Myocyte (in vitro differentiated cells): ENCODE measurements around the gene NPIPB6. TPM values are rescaled to one million over a fixed set of nuclear protein-coding genes. Genes with fewer than 3 reads are reported as not detected.

ENCODE experiments used
- DNase-seq: peaks from one replicate; pipeline ENCODE4 v3.0.0-alpha.2; 2012; ENCODE audit warnings: low read depth
- microRNA-seq: library from miRNA; unstranded; fragments of <30 nt; microRNA quantifications from one replicate; pipeline ENCODE4, GENCODE V29; 2016
- total RNA-seq: library from RNA; depleted of rRNA; stranded (reverse); fragments of >200 nt; gene quantifications from 2 replicates; pipeline ENCODE4 v1.2.3, GENCODE V29; 2014

NPIPB6 gene
- total RNA-seq, 1 donor from 2014 or later, result 0.56 TPM

DNA sequence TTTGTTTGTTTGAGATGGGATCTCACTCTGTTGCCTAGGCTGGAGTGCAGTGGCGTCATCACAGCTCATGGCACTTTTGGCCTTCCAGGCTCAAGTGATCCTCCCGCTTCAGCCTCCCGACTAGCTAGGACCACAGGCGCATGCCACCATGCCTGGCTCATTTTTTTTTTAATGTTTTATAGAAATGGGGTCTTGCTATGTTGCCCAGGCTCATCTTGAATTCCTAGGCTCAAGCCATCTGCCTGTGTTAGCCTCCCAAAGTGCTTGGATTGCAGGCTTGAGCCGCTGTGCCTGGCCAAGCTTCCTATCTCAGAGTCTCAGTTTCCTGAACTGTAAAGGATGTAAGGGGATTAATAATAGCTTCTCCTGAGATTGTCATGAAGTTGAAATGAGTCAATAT, 63.0 kb downstream of the NPIPB6 start:
- no peak for DNase-seq

GRCh38 chr16:28298511-28298878, 64.8 kb downstream of the NPIPB6 start:
- DNase-seq, result no peak

DNA sequence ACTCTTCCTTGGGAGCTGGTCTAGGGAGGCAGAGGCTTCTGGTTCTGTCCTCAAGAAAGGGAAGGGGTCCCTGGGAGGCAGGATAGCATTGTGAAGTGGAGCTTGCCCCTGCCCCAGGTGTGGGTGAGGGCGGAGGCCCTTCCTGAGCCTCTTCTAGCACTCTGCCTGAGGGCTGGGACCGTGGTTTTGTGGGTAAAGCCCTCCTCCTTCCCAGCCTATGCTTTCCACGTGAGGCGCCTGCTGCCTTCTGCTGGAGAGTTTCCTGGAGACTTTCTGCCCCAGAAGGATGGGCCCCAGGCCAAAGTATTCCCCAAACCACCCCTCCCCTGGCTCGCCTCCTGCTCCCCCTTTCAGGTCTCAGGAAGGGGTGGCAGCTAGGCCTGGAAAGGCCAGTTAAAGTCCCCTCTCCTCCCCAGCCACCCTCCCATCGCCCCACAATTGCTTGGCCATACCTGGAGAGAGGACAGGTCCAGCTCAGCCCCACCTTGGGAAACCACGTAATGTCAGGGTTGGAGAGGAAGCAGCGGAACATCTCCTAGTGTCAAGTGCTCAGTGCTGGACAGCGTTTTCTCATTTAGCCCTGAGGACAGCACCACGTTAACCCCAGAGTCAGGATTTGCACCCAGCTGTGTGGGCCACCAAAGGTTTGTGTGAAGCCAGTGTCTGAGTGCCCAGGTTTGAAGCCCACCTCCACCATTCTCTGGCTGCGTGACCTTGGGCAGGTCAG, 65.4 kb downstream of the NPIPB6 start:
- no peak for DNase-seq

- no peak for DNase-seq
These were observed 66.0 kb downstream of the NPIPB6 start for GRCh38 chr16:28297308-28297707.

GRCh38 chr16:28295276-28295675, 68.0 kb downstream of the NPIPB6 start:
- DNase-seq, result no peak

GRCh38 chr16:28294201-28294600, 69.1 kb downstream of the NPIPB6 start:
- DNase-seq, result no peak

DNA sequence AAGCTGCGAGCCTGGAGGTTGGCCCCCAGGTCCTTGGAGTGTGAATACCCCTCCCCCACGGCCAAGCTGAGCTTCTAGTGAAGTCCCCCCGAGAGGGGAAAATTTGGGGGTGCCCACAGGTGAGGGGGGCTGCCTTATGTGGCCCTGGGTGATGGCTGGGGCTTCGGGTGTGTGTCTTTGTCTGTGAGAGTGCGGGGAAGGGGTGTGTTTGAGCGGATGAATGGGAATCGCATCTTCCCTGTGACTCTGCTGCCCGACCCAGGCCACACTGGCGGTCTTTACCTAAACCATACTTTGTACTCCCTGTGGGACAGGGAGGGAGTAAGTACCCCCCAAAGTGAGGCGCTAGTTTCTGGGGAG, 69.7 kb downstream of the NPIPB6 start:
- DNase-seq, result no peak

GRCh38 chr16:28292731-28293600, 70.3 kb downstream of the NPIPB6 start:
- DNase-seq, result no peak

Small RNA genes lying within 50 kb of the gene (microRNA-seq; reads per million reads assigned to microRNA genes)
- not detected for gene MIR6862-1

Other genes with a start within 250 kb of the NPIPB6 start
- gene XPO6, start 151.5 kb downstream of the NPIPB6 start, total RNA-seq, result 53.6 and 62.5 TPM in 2 replicates
- 3.7 and 4.3 TPM in 2 replicates for gene SBK1, start 71.0 kb downstream of the NPIPB6 start, total RNA-seq
- gene EIF3CL, start 40.3 kb upstream of the NPIPB6 start, total RNA-seq, result 51.5 and 63.7 TPM in 2 replicates
- gene NPIPB7, start 108.8 kb upstream of the NPIPB6 start, total RNA-seq, result not detected in 2 replicates
- 12.4 and 18.3 TPM in 2 replicates for gene CLN3, start 128.6 kb upstream of the NPIPB6 start, total RNA-seq
- gene APOBR, start 131.1 kb upstream of the NPIPB6 start, total RNA-seq, result not detected in 2 replicates
- gene IL27, start 143.3 kb upstream of the NPIPB6 start, total RNA-seq, result not detected in 2 replicates
- 5.9 and 16.0 TPM in 2 replicates for gene NUPR1, start 175.5 kb upstream of the NPIPB6 start, total RNA-seq
- gene SGF29, start 190.4 kb upstream of the NPIPB6 start, total RNA-seq, result 12.5 and 17.4 TPM in 2 replicates
- gene SULT1A2, start 233.5 kb upstream of the NPIPB6 start, total RNA-seq, result 0.10 TPM in 1 of 2 replicates, not detected in the other
- 3.4 and 3.5 TPM in 2 replicates for gene SULT1A1, start 246.5 kb upstream of the NPIPB6 start, total RNA-seq